AG04450 (cell line): ENCODE results near the gene RAB11FIP3. TPM values are rescaled to one million over a fixed set of nuclear protein-coding genes. Genes with fewer than 3 reads are reported as not detected.

Experiments
- CTCF ChIA-PET: fragments of 300-600, 350-600 bp; formaldehyde crosslinking; extraction: SDS; loops from one replicate; lab custom pipeline; 2022; ENCODE audit warnings: antibody characterized with exemption, inconsistent platforms; lab: Charles Lee
- POLR2A ChIA-PET: fragments of 350-600 bp; formaldehyde crosslinking; extraction: SDS; loops from one replicate; lab custom pipeline; 2021; ENCODE audit warnings: antibody characterized with exemption, inconsistent platforms; lab: Yijun Ruan, JAX
- DNase-seq: peaks from one replicate; pipeline ENCODE4 v3.0.0-alpha.2; 2011; ENCODE audit warnings: low read depth, low spot score
- H3K27ac ChIP-seq: one replicate; pipeline ENCODE4 v1.5.1; 2012; ENCODE audit warnings: low read depth, low read length, control low read depth
- H3K27me3 ChIP-seq: one replicate; pipeline ENCODE4 v1.6.0; 2012; ENCODE audit warnings: low read length; ENCODE audit not compliant: control insufficient read depth, insufficient read depth
- H3K4me3 ChIP-seq: 2 replicates; pipeline ENCODE4 v1.5.1; 2011; ENCODE audit warnings: mild to moderate bottlenecking, low read depth, low read length, control low read depth
- H3K9me3 ChIP-seq: 2 replicates; pipeline ENCODE4 v1.5.1; 2012; ENCODE audit warnings: low read length; ENCODE audit not compliant: control insufficient read depth, insufficient read depth
- polyA plus RNA-seq: library from polyadenylated mRNA; depleted of rRNA; stranded (reverse); fragments of >200 nt; gene quantifications from 2 replicates; pipeline ENCODE4 v1.2.3, GENCODE V29; 2011
- TF ChIP-seq, protein P1 (sequence below): IDR thresholded peaks from 2 replicates; pipeline ENCODE4 v1.5.1; 2011; ENCODE audit warnings: low read depth, low read length, control low read depth, inconsistent platforms

The RAB11FIP3 gene
- polyA plus RNA-seq, 1 experiment = 6.9 TPM

DNA sequence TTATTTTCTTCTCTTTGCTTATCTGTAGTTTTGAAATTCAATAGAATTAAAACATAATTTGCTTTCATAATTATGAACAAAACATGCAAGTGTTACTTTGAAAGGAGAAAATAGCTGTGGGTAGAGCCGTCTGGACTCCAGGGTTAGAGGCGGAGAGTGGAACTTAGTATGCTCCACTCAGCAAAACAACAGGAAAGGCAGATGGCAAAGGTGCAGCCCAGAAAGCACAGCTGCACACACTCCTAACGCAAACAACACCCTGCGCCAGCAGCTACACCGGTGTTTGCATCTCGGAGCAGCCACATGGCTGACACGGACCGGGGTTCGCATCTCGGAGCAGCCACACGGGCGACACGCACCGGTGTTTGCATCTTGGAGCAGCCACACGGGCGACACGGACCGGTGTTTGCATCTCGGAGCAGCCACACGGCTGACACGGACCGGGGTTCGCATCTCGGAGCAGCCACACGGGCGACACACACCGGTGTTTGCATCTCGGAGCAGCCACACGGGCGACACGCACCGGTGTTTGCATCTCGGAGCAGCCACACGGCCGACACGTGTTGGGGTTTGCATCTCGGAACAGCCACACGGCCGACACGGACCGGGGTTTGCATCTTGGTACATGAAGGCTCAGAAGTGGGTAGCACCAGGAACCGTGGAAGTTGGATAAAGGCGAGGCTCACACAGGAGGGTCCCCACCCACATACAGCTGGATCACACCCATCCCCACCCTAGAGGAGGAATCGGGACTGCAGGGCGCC is 89.9 kb downstream of the RAB11FIP3 start:
- Histone ChIP-seq H3K27ac (no peak overlapping the region), H3K27me3 (no peaks in the 10 kb centered on the region), H3K9me3 (no peaks in the 10 kb centered on the region; the same call in 1 of the 2 replicates), H3K4me3 (no peak overlapping the region)
- ChIA-PET POLR2A (no interaction called here), CTCF (no interaction called here)
- TF ChIP-seq, protein P1, sequence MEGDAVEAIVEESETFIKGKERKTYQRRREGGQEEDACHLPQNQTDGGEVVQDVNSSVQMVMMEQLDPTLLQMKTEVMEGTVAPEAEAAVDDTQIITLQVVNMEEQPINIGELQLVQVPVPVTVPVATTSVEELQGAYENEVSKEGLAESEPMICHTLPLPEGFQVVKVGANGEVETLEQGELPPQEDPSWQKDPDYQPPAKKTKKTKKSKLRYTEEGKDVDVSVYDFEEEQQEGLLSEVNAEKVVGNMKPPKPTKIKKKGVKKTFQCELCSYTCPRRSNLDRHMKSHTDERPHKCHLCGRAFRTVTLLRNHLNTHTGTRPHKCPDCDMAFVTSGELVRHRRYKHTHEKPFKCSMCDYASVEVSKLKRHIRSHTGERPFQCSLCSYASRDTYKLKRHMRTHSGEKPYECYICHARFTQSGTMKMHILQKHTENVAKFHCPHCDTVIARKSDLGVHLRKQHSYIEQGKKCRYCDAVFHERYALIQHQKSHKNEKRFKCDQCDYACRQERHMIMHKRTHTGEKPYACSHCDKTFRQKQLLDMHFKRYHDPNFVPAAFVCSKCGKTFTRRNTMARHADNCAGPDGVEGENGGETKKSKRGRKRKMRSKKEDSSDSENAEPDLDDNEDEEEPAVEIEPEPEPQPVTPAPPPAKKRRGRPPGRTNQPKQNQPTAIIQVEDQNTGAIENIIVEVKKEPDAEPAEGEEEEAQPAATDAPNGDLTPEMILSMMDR = no peak
- DNase-seq = no peak

DNA sequence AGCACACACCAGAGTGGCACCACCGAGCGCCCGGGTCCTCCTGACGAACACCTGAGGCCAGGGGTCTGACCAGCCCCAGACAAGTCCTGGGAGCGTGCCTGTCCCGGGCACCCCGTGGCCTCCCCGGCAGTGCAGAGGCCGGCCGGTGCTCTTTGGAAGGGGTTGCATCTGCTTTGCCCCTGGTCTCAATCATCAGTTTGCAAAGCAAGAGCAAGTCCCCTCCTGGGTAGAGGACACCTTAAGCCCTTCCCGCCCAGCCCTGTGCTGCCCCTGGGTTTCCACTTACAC is 90.4 kb downstream of the RAB11FIP3 start:
- CTCF ChIA-PET = no interaction called here
- H3K27ac ChIP-seq = no peak overlapping the region
- TF ChIP-seq, protein P1 = no peak

DNA sequence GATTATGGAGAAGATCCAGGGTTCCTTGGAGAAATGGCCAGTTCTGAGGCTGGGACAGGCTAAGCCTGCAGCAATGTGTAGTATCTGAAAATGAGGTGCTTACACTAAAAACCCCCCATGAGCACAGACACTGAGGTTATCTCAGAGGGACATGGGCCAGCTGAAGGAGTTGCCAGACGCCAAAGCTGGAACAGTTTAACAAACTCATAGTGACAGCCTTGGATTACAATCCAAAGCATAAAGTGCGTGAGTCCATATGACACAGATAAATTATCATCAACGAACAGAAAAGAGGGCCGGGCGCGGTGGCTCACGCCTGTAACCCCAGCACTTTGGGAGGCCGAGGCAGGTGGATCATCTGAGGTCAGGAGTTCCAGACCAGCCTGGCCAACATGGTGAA is 90.9 kb downstream of the RAB11FIP3 start:
- Histone ChIP-seq H3K27ac (no peak overlapping the region), H3K9me3 (no peaks in the 10 kb centered on the region; the same call in 1 of the 2 replicates), H3K4me3 (no peak overlapping the region), H3K27me3 (no peaks in the 10 kb centered on the region)
- DNase-seq = no peak
- TF ChIP-seq, protein P1 = no peak
- ChIA-PET CTCF (no interaction called here), POLR2A (no interaction called here)

More for the DNA sequence above, 90.4 kb downstream of the RAB11FIP3 start:
- H3K4me3 ChIP-seq = no peak overlapping the region
- H3K27me3 ChIP-seq = no peaks in the 10 kb centered on the region
- no peaks in the 10 kb centered on the region; the same call in 1 of the 2 replicates for H3K9me3 ChIP-seq
- POLR2A ChIA-PET = no interaction called here
- no peak for DNase-seq

DNA sequence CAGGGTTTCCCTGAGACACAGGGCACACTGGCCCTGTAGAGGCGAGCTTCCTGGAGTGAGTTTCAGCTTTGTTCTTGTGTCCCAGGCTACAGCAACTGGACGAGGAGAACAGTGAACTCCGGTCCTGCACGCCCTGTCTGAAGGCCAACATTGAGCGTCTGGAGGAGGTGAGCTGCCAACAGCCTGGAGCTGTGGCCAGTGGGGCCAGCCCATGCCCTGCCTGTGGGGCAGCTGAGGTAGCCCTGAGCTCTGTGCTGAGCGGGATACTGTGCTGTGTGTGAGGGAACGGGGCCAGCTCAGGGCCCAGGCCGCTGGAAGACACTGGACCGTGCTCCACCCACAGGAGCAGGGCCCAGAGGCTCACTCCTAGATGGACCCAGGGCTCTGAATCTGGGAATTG is 93.4 kb downstream of the RAB11FIP3 start:
- no peak overlapping the region for H3K27ac ChIP-seq
- H3K9me3 ChIP-seq = no peaks in the 10 kb centered on the region; the same call in 1 of the 2 replicates
- H3K4me3 ChIP-seq = no peak overlapping the region
- ChIA-PET CTCF (no interaction called here), POLR2A (no interaction called here)
- H3K27me3 ChIP-seq = no peaks in the 10 kb centered on the region
- no peak for DNase-seq
- TF ChIP-seq, protein P1 = no peak

DNA sequence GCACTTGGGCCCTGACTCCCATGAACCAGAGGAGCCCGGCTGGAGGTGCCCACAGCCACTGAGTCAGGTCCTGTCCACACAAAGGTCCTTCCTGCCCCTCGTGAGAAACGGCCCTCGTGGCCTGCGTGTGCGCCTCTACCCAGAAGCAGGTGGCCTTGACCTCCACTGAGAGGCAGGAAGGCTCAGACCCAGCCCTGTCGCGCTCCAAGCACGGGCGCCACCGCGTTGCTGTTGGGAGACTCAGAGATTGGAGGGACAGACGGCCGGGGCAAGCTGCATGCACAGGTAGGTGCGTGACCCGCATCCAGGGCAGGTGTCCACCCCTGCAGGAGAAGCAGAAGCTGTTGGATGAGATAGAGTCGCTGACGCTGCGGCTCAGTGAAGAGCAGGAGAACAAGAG is 94.0 kb downstream of the RAB11FIP3 start:
- DNase-seq = no peak
- no peaks in the 10 kb centered on the region; the same call in 1 of the 2 replicates for H3K9me3 ChIP-seq
- TF ChIP-seq, protein P1 = no peak
- ChIA-PET POLR2A (no interaction called here), CTCF (no interaction called here)
- no peak overlapping the region for H3K27ac ChIP-seq
- no peak overlapping the region for H3K4me3 ChIP-seq
- no peaks in the 10 kb centered on the region for H3K27me3 ChIP-seq
